ENCODE measurements around the gene ITGB1. TPM values are rescaled to one million over a fixed set of nuclear protein-coding genes. Genes with fewer than 3 reads are reported as not detected.
A peak's percentile ranks its signal among the peaks of the same experiment; 100 is the strongest.

Gene ITGB1
- total and polyA plus RNA-seq, 9 of the 15 experiments (the other 6 are each of a cell fraction or from before 2014, with no cell fraction given) = 40.2 to 194 (median 155) TPM

GRCh38 chr10:32971536-32972091, 13.6 kb upstream of the ITGB1 start (continued):
- TF ChIP-seq ZBTB34 (CRISPR knock-in tag; IDR thresholded peaks at IDR 0.05) (no peak), RUNX1 (IDR thresholded peaks at IDR 0.05; ENCODE audit: low read depth) (no peak), ZNF175 (CRISPR knock-in tag; IDR thresholded peaks at IDR 0.05; ENCODE audit: low read depth) (no peak), ZFP91 (CRISPR knock-in tag; IDR thresholded peaks at IDR 0.05) (no peak), NR2F6 (CRISPR knock-in tag; IDR thresholded peaks at IDR 0.05) (no peak), PTRF (tag; IDR thresholded peaks at IDR 0.05) (no peak), RFX1 (IDR thresholded peaks at IDR 0.05) (no peak), ZFP30 (CRISPR knock-in tag; IDR thresholded peaks at IDR 0.05; ENCODE audit: borderline replicate concordance) (no peak), ZBTB8A (IDR thresholded peaks at IDR 0.05; ENCODE audit: partially characterized antibody) (no peak), TCFL5 (CRISPR knock-in tag; conservative IDR thresholded peaks at IDR 0.05) (no peak), PHF8 (IDR thresholded peaks at IDR 0.05; ENCODE audit: borderline replicate concordance, low read length) (no peak), TOE1 (IDR thresholded peaks at IDR 0.05; ENCODE audit: borderline replicate concordance) (no peak), TOE1 (CRISPR knock-in tag; IDR thresholded peaks at IDR 0.05; ENCODE audit: borderline replicate concordance, low read depth) (no peak), ZKSCAN8 (CRISPR knock-in tag; IDR thresholded peaks at IDR 0.05) (no peak), ZNF764 (CRISPR knock-in tag; IDR thresholded peaks at IDR 0.05; ENCODE audit: low read depth) (no peak), JUN (IDR thresholded peaks at IDR 0.05; ENCODE audit: borderline replicate concordance, low read depth, low read length) (0 out of 2 replicates have a peak, but pooled peaks have one; percentile 12), JUN (CRISPR knock-in tag; IDR thresholded peaks at IDR 0.05; ENCODE audit: borderline replicate concordance) (no peak)
- TF ChIP-seq, protein P1, sequence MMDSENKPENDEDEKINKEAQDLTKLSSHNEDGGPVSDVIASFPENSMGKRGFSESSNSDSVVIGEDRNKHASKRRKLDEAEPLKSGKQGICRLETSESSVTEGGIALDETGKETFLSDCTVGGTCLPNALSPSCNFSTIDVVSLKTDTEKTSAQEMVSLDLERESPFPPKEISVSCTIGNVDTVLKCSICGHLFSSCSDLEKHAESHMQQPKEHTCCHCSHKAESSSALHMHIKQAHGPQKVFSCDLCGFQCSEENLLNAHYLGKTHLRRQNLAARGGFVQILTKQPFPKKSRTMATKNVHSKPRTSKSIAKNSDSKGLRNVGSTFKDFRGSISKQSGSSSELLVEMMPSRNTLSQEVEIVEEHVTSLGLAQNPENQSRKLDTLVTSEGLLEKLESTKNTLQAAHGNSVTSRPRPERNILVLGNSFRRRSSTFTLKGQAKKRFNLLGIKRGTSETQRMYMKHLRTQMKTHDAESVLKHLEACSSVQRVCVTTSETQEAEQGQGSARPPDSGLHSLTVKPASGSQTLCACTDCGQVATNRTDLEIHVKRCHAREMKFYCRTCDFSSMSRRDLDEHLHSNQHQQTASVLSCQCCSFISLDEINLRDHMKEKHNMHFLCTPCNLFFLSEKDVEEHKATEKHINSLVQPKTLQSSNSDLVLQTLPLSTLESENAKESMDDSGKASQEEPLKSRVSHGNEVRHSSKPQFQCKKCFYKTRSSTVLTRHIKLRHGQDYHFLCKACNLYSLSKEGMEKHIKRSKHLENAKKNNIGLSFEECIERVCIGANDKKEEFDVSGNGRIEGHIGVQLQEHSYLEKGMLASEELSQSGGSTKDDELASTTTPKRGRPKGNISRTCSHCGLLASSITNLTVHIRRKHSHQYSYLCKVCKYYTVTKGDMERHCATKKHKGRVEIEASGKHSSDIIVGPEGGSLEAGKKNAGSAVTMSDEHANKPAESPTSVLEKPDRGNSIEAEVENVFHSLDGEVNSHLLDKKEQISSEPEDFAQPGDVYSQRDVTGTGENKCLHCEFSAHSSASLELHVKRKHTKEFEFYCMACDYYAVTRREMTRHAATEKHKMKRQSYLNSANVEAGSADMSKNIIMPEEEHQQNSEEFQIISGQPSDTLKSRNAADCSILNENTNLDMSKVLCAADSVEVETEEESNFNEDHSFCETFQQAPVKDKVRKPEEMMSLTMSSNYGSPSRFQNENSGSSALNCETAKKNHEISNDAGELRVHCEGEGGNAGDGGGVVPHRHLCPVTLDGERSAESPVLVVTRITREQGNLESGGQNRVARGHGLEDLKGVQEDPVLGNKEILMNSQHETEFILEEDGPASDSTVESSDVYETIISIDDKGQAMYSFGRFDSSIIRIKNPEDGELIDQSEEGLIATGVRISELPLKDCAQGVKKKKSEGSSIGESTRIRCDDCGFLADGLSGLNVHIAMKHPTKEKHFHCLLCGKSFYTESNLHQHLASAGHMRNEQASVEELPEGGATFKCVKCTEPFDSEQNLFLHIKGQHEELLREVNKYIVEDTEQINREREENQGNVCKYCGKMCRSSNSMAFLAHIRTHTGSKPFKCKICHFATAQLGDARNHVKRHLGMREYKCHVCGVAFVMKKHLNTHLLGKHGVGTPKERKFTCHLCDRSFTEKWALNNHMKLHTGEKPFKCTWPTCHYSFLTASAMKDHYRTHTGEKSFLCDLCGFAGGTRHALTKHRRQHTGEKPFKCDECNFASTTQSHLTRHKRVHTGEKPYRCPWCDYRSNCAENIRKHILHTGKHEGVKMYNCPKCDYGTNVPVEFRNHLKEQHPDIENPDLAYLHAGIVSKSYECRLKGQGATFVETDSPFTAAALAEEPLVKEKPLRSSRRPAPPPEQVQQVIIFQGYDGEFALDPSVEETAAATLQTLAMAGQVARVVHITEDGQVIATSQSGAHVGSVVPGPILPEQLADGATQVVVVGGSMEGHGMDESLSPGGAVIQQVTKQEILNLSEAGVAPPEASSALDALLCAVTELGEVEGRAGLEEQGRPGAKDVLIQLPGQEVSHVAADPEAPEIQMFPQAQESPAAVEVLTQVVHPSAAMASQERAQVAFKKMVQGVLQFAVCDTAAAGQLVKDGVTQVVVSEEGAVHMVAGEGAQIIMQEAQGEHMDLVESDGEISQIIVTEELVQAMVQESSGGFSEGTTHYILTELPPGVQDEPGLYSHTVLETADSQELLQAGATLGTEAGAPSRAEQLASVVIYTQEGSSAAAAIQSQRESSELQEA (IDR thresholded peaks at IDR 0.05; ENCODE audit: low read depth) = no peak
